OCI-LY7 (cell line): ENCODE data around the gene FAM120A. TPM values are rescaled to one million over a fixed set of nuclear protein-coding genes. Genes with fewer than 3 reads are reported as not detected.

ENCODE experiments used
- BruUV-seq: library from RNA; stranded (reverse); fragments of 400-500 nt; replicated peaks from 2 replicates; lab custom pipeline; 2021; lab: Mats Ljungman, UMichigan
- CTCF ChIA-PET: fragments of 300-600 bp; sonication (Branson Sonifier 250); formaldehyde crosslinking; loops from one replicate; lab custom pipeline; 2022; ENCODE audit warnings: antibody characterized with exemption; ENCODE audit not compliant: unreplicated experiment; lab: Charles Lee
- POLR2A ChIA-PET: fragments of 300-600 bp; sonication (Branson Sonifier 250); formaldehyde crosslinking; loops from one replicate; lab custom pipeline; 2022; ENCODE audit warnings: antibody characterized with exemption; lab: Charles Lee
- DNase-seq: peaks from one replicate; pipeline ENCODE4 v3.0.0-alpha.2; 2015; ENCODE audit warnings: low spot score
- H2AFZ ChIP-seq: fragments of 200-600 bp; sonication (generic), shearing (Covaris generic); 2 replicates; pipeline ENCODE4 v1.6.1; 2014; ENCODE audit warnings: mild to moderate bottlenecking, antibody characterized with exemption, low read length, moderate library complexity
- H3K27ac ChIP-seq: fragments of 200-600 bp; sonication (generic); 2 replicates; pipeline ENCODE4 v1.5.1; 2014; ENCODE audit warnings: mixed run types, low read depth, mild to moderate bottlenecking, moderate library complexity, low read length, inconsistent platforms; ENCODE audit not compliant: poor library complexity, severe bottlenecking
- H3K36me3 ChIP-seq: fragments of 200-600 bp; sonication (generic); 2 replicates; pipeline ENCODE4 v1.6.1; 2014; ENCODE audit warnings: mild to moderate bottlenecking, antibody characterized with exemption, low read length, moderate library complexity, mixed read lengths; ENCODE audit not compliant: insufficient read depth
- H3K4me1 ChIP-seq: fragments of 200-600 bp; sonication (generic); 2 replicates; pipeline ENCODE4 v1.5.1; 2014; ENCODE audit warnings: mild to moderate bottlenecking, low read length; ENCODE audit not compliant: insufficient read depth, poor library complexity, severe bottlenecking
- H3K4me2 ChIP-seq: fragments of 200-600 bp; sonication (generic); 2 replicates; pipeline ENCODE4 v1.6.1; 2014; ENCODE audit warnings: mild to moderate bottlenecking, low read length
- H3K4me3 ChIP-seq: fragments of 200-600 bp; sonication (generic); 2 replicates; pipeline ENCODE4 v1.5.1; 2014; ENCODE audit warnings: mild to moderate bottlenecking, low read depth, low read length; ENCODE audit not compliant: poor library complexity, severe bottlenecking
- H3K79me2 ChIP-seq: fragments of 200-600 bp; sonication (generic); 2 replicates; pipeline ENCODE4 v1.6.1; 2016; ENCODE audit warnings: low read depth, mild to moderate bottlenecking, low read length, moderate library complexity, mixed read lengths; ENCODE audit not compliant: insufficient read depth
- H3K9me2 ChIP-seq: fragments of 200-600 bp; sonication (generic); 2 replicates; pipeline ENCODE4 v1.6.1; 2016; ENCODE audit warnings: mild to moderate bottlenecking, low read length, mixed read lengths; ENCODE audit not compliant: insufficient read depth
- H3K9me3 ChIP-seq: fragments of 200-600 bp; sonication (generic); 2 replicates; pipeline ENCODE4 v1.6.1; 2014; ENCODE audit warnings: mild to moderate bottlenecking, mixed run types, low read length, mixed read lengths
- H4K20me1 ChIP-seq: fragments of 200-600 bp; sonication (generic); 2 replicates; pipeline ENCODE4 v1.6.1; 2014; ENCODE audit warnings: mild to moderate bottlenecking, antibody characterized with exemption, low read length, moderate library complexity, mixed read lengths; ENCODE audit not compliant: insufficient read depth
- EZH2phosphoT487 ChIP-seq: fragments of 200-600 bp; sonication (generic); IDR thresholded peaks from 2 replicates; pipeline ENCODE4 v1.6.1; 2018; ENCODE audit warnings: low read depth, borderline replicate concordance, mild to moderate bottlenecking, mixed run types, antibody characterized with exemption, low read length, moderate library complexity, mixed read lengths
- intact Hi-C: fragments of 100-400 bp; cut with micrococcal nuclease; formaldehyde crosslinking; loops from one replicate; pipeline ENCODE4 v1.10.0; 2022; ENCODE audit not compliant: unreplicated experiment
- total RNA-seq, 2 experiments: library from RNA; depleted of rRNA in 1 of 2; stranded (reverse); fragments of >200 nt in 1 of 2; shearing (Covaris generic) in 1 of 2; gene quantifications; 2 replicates each; pipeline ENCODE4 v1.2.3, GENCODE V29; 2014 to 2022
- TF ChIP-seq, protein P1 (sequence below): fragments of 200-600 bp; sonication (generic); conservative IDR thresholded peaks from 2 replicates; pipeline ENCODE4 v1.5.1; 2014; ENCODE audit warnings: mild to moderate bottlenecking, antibody characterized with exemption, low read length, moderate library complexity, mixed read lengths

FAM120A gene
- total RNA-seq, 2 experiments from 2014 or later: 81.9 to 104 TPM

DNA sequence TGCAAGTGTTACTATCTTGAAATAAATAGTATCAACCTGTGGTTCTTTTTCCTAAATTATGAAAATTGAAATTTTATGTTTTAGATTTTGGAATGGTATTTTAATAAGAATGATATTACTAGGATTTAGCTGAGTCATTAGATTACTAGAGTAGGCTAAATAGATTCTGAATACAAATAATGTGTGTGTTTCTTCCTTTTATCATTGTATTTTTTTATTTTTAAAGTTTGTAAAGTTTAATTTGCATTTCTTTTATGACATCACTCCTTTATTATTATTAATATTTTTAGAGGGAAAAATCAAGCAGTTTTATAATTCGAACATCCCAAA is 9.9 kb downstream of the FAM120A start:
- Histone ChIP-seq H2AFZ (no peak overlapping the region), H3K36me3 (peaks cover 48% of the 10 kb centered on the region), H3K9me3 (no peaks in the 10 kb centered on the region), H3K79me2 (peaks cover 100% of the 10 kb centered on the region), H3K4me3 (peak overlapping the region; percentile 39), H3K4me1 (peaks cover 99% of the 10 kb centered on the region), H3K4me2 (peak overlapping the region; percentile 65), H3K27ac (peak overlapping the region; percentile 81), H4K20me1 (peaks cover 2% of the 10 kb centered on the region; the same call in 1 of the 2 replicates), H3K9me2 (no peaks in the 10 kb centered on the region)
- TF ChIP-seq EZH2phosphoT487: no peak
- TF ChIP-seq, protein P1, sequence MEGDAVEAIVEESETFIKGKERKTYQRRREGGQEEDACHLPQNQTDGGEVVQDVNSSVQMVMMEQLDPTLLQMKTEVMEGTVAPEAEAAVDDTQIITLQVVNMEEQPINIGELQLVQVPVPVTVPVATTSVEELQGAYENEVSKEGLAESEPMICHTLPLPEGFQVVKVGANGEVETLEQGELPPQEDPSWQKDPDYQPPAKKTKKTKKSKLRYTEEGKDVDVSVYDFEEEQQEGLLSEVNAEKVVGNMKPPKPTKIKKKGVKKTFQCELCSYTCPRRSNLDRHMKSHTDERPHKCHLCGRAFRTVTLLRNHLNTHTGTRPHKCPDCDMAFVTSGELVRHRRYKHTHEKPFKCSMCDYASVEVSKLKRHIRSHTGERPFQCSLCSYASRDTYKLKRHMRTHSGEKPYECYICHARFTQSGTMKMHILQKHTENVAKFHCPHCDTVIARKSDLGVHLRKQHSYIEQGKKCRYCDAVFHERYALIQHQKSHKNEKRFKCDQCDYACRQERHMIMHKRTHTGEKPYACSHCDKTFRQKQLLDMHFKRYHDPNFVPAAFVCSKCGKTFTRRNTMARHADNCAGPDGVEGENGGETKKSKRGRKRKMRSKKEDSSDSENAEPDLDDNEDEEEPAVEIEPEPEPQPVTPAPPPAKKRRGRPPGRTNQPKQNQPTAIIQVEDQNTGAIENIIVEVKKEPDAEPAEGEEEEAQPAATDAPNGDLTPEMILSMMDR: no peak
- no TSS peak for BruUV-seq
- DNase-seq: no peak
- POLR2A ChIA-PET: no interaction called here
- intact Hi-C loops: no loop called here
- CTCF ChIA-PET: no interaction called here

DNA sequence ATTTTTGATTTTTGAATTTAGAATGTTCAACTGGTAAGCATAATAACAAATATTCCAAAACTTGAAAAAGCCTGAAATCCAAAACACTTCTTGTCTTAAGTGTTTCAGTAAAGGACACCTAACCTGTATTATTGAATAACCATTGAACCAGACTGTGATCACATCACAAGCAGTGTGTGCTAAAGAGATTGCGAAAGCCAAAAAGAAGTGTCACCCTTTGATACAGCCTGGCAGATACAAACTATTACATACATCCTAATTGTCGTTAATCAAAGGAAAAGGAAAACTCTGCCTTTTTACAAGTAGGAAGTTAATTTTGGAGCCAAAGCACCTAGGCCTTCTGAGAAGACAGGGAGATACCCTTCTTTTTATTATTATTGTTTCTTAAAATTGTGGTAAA is 10.3 kb downstream of the FAM120A start:
- no TSS peak for BruUV-seq

More for the DNA sequence above, 10.3 kb downstream of the FAM120A start:
- Histone ChIP-seq H3K9me2 (no peaks in the 10 kb centered on the region), H3K4me3 (no peak overlapping the region), H4K20me1 (no peaks in the 10 kb centered on the region), H3K4me1 (peaks cover 99% of the 10 kb centered on the region), H2AFZ (no peak overlapping the region), H3K27ac (peak overlapping the region; percentile 81), H3K36me3 (peaks cover 43% of the 10 kb centered on the region), H3K79me2 (peaks cover 100% of the 10 kb centered on the region), H3K4me2 (peak overlapping the region; percentile 65), H3K9me3 (no peaks in the 10 kb centered on the region)
- no peak for DNase-seq
- ChIA-PET POLR2A (no interaction called here), CTCF (interaction anchor here (0.6 kb wide), 1 partner anchor 8 kb away, joined by 4 read pairs; the partner anchor contains the start of gene FAM120AOS)
- intact Hi-C loops: no loop called here
- TF ChIP-seq, protein P1: no peak
- no peak for TF ChIP-seq EZH2phosphoT487
